Measurements from ENCODE around the gene CHRFAM7A.
"Not testable (repeated sequence)": the region's sequence is repeated elsewhere in the genome, so short reads cannot be mapped to it uniquely, and the experiment has no call there.

Gene CHRFAM7A

DNA sequence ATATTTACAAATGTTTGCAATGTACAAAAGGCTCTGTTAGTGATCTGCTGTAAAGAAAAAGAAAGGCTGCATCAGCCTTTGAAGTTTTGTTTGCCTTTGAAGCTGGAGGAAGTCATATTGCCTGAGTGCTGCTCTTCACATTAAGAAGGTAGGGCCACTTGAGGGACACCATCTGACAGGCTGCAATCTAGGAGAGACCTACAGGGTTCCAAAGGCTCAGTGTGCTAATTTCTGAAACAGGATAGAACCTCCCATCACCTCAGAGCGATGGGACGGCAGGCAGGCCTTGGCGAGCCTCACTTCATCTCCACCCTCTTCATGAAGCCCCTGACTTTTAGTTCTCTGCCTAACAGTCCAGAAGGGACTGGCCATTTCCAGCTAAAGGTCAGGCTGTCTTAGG lies 77.6 kb downstream of the CHRFAM7A start:
- not testable (repeated sequence) for DNase-seq

DNA sequence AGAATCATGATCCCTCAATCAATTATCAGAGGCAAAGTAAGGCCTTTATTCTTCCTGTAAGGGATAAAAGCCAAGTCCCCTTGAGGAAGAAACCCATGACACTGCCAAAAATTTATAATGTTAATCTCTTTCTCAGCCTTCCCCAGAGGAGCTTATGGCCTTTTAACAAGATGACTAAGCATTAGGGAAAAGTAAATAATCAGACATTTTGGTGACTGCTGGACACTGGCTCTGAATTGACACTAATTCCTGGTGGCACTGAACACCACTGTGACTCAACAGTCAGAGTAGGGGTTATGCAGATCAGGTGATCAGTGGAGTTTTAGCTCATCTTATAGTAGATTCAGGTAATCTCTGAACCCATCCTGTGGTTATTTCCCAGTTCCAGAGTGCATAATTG lies 82.8 kb downstream of the CHRFAM7A start:
- not testable (repeated sequence) for DNase-seq
